ENCODE data around the gene PDHA1.

The PDHA1 gene

GRCh38 chrX:19372547-19373331 is 29.0 kb downstream of the PDHA1 start:
- in situ Hi-C loops (cut with HindIII; ENCODE audit: low sequenced_read_pairs), result no loop called here

GRCh38 chrX:19373351-19373891 is 29.7 kb downstream of the PDHA1 start:
- in situ Hi-C loops (cut with HindIII; ENCODE audit: low sequenced_read_pairs), result no loop called here

DNA sequence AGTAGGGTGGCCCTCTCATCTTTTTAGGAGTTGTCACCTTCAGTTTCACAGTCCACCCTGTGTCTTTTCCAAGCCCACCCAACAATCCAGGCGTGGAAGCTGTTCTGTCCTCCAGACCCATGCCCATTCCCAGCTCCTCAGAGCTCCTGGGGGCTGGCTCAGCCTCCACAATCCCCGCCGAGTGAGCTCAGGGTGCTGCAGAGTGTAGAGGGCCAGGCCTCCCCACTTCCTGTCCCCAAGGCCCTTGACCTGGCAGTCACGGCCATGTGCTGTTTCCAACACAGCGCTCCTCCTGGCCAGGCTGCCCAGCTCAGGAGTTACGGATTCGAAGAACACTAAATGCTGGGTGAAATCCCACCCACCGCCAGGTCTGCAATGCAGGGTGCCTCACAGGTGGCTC is 31.8 kb downstream of the PDHA1 start:
- in situ Hi-C loops (cut with HindIII; ENCODE audit: low sequenced_read_pairs), result no loop called here

- in situ Hi-C loops (cut with HindIII; ENCODE audit: low sequenced_read_pairs), result no loop called here
Observed at GRCh38 chrX:19377799-19378198, 34.1 kb downstream of the PDHA1 start.

GRCh38 chrX:19381326-19381725 is 37.6 kb downstream of the PDHA1 start:
- in situ Hi-C loops (cut with HindIII; ENCODE audit: low sequenced_read_pairs), result no loop called here

DNA sequence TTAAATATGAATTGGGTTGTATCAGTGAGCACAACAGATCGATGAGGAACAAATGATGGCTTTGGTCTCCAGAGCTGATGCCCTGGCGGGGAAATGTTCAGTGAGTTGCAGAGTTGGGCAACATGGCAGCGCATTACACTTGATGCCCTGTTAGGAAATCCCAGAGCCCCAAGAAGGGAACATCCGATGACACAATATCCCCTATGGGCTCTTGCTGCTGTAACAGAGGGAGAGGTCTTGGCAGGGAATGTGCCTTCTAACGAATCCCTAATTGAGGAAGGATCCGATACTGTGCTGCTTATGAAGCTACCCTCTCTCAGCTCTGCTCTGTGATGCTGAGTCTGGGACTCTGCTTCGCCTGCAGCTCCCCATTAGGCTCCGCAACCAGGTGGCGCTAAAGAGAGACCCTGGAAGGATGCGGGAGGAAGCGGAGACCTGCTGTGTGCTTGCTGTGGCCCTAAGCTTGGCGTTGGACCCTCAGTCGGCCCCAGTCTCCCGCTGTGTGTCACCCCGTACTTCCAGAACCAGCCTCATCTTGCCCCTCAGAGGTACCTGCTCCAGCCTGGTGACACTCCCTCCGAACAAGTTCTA is 38.9 kb downstream of the PDHA1 start:
- in situ Hi-C loops (cut with HindIII; ENCODE audit: low sequenced_read_pairs), result no loop called here

DNA sequence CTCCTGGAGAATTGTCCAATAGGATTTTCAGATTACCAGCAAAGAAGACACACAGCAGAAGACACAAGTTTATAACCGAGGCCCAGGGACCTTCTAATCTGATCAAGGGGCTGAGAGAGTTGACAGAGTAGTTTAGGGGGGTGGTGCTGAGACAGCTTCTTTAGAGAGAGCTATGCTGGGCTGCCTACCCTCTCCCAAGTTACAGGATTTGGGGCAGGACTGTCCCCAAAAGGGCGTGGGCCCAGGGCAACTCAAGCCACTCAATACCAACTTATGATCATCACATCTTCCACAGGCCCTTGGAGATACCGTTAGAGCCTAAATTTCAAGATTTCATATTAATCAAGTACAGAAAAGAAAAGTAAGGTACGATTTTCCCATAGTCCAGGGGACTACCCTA is 43.0 kb downstream of the PDHA1 start:
- in situ Hi-C loops (cut with HindIII; ENCODE audit: low sequenced_read_pairs), result no loop called here

- in situ Hi-C loops (cut with HindIII; ENCODE audit: low sequenced_read_pairs), result no loop called here
Observed at GRCh38 chrX:19388064-19388679, 44.4 kb downstream of the PDHA1 start.

DNA sequence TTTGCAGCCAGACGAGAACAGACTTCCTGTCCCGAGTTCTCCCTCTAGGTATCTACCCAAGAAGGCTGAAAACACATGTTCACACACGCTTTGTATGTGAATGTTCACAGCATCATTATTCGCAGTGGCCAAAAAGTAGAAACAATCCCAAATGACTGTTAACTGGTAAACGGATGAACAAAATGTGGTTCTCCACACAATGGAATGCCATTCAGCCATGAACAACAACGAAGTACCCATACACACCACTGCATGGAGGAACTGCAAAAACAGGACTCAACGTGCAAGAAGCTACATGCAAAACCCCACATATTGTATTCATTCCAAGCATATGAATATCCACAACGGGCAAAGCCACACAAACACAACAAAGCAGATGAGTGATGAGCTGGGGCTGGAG is 45.0 kb downstream of the PDHA1 start:
- in situ Hi-C loops (cut with HindIII; ENCODE audit: low sequenced_read_pairs), result no loop called here

- in situ Hi-C loops (cut with HindIII; ENCODE audit: low sequenced_read_pairs), result no loop called here
Observed at GRCh38 chrX:19389227-19389845, 45.6 kb downstream of the PDHA1 start.

DNA sequence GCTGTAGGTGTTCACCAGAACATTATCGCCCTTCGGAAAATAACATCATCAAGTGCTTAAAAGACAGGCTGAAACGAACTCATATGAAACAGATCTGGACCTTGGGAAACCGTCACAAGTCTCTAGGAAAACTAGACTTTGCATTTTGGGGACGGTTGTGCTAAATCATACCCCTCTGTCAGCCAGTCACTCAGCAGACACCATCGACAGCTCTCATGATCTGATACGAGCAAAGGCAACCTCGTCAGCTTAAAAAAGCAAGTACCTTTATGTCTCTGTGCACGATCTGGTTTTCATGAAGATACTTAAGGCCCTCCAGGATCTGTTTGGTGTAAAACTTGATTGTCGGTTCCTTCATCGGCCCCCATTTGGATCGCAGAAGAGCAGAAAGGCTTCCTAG is 48.4 kb downstream of the PDHA1 start:
- in situ Hi-C loops (cut with HindIII; ENCODE audit: low sequenced_read_pairs), result no loop called here

GRCh38 chrX:19392703-19393102 is 49.0 kb downstream of the PDHA1 start:
- in situ Hi-C loops (cut with HindIII; ENCODE audit: low sequenced_read_pairs), result no loop called here

- in situ Hi-C loops (cut with HindIII; ENCODE audit: low sequenced_read_pairs), result no loop called here
Observed at GRCh38 chrX:19403696-19404095, 60.0 kb downstream of the PDHA1 start.

GRCh38 chrX:19410259-19410658 is 66.5 kb downstream of the PDHA1 start:
- in situ Hi-C loops (cut with HindIII; ENCODE audit: low sequenced_read_pairs), result no loop called here

Data from endothelial cell of hepatic sinusoid (primary cell).